Measurements from ENCODE around the gene BATF. TPM values are rescaled to one million over a fixed set of nuclear protein-coding genes. Genes with fewer than 3 reads are reported as not detected.

BATF gene
- total RNA-seq, 4 donors from 2014 or later: 0.28 to 6.4 (median 1.3) TPM; not detected in 1

GRCh38 chr14:75578786-75579337 is 56.6 kb downstream of the BATF start:
- Histone ChIP-seq H3K27me3 (no peaks in the 10 kb centered on the region), H3K36me3 (no peaks in the 10 kb centered on the region), H3K4me1 (peaks cover 0 to 10% of the 10 kb centered on the region in 2 donors), H3K4me3 (peak overlapping the region; percentile 51 to 57), H3K9me3 (no peaks in the 10 kb centered on the region), H3K27ac (peak overlapping the region; percentile 81)
- TF ChIP-seq CTCF (IDR thresholded peaks at IDR 0.05): peak in 2 of 4 experiments; percentile 20 to 30
- no peak for TF ChIP-seq POLR2A (IDR thresholded peaks at IDR 0.05)
- DNase-seq: peak in 1 of 2 donors; percentile 20
- intact Hi-C loops (cut with DNase I; ENCODE audit: low total_unique reads): loop anchor here (5.0 kb wide), 1 partner anchor 73 kb away; no protein-coding TSS in a partner anchor

DNA sequence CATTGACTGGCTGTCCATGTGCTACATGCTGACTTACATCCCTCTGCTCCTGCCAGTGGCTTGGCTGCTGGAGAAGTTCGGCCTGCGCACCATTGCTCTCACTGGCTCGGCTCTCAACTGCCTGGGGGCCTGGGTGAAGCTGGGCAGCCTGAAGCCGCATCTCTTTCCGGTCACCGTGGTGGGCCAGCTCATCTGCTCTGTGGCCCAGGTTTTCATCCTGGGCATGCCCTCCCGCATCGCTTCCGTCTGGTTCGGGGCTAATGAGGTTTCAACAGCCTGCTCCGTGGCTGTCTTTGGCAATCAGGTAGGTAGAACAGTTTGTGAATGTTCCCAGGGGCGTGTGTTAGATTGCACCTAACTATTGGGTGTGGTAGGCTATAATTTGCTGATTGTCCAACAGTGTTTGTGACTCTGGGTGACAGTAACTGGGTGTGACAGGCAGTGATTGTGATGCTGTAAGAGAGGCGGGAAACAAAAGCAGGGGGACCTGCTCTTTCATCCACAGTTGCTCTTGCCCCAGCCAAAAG is 57.1 kb downstream of the BATF start:
- Histone ChIP-seq H3K4me1 (peaks cover 0 to 10% of the 10 kb centered on the region in 2 donors), H3K36me3 (no peaks in the 10 kb centered on the region), H3K27ac (peak overlapping the region; percentile 81), H3K9me3 (no peaks in the 10 kb centered on the region), H3K4me3 (peak overlapping the region; percentile 51 to 57), H3K27me3 (no peaks in the 10 kb centered on the region)
- TF ChIP-seq CTCF (IDR thresholded peaks at IDR 0.05) (no peak), POLR2A (IDR thresholded peaks at IDR 0.05) (no peak)
- intact Hi-C loops (cut with DNase I; ENCODE audit: low total_unique reads): loop anchor here (5.0 kb wide), 1 partner anchor 73 kb away; no protein-coding TSS in a partner anchor
- DNase-seq: no peak

DNA sequence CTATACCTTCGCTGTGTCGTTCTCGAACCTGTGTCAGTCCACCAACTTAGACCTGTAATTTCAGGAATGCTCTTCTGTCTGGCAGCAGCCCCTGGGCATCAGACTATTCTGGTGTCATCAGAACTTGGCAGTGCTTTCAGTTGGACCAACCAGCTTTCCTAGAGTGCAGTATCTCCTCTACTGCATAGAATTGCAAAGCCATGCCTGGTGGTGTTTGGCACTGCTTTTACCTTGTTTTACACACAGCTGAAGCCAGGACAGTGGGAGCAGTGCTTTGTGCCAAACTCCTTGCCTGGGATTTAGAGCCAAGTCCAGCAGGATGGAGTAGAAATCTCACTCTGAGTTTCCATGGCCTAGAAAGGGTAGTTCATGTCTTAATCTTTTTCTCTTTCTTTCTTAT is 57.6 kb downstream of the BATF start:
- TF ChIP-seq POLR2A (IDR thresholded peaks at IDR 0.05) (no peak), CTCF (IDR thresholded peaks at IDR 0.05) (no peak)
- intact Hi-C loops (cut with DNase I; ENCODE audit: low total_unique reads): loop anchor here (5.0 kb wide), 1 partner anchor 72 kb away; no protein-coding TSS in a partner anchor
- no peak overlapping the region for H3K27ac ChIP-seq
- H3K27me3 ChIP-seq: no peaks in the 10 kb centered on the region
- H3K4me3 ChIP-seq: peak overlapping the region in 1 of 2 donors; percentile 57
- DNase-seq: no peak
- no peaks in the 10 kb centered on the region for H3K9me3 ChIP-seq
- H3K4me1 ChIP-seq: peaks cover 0 to 10% of the 10 kb centered on the region in 2 donors
- no peaks in the 10 kb centered on the region for H3K36me3 ChIP-seq

DNA sequence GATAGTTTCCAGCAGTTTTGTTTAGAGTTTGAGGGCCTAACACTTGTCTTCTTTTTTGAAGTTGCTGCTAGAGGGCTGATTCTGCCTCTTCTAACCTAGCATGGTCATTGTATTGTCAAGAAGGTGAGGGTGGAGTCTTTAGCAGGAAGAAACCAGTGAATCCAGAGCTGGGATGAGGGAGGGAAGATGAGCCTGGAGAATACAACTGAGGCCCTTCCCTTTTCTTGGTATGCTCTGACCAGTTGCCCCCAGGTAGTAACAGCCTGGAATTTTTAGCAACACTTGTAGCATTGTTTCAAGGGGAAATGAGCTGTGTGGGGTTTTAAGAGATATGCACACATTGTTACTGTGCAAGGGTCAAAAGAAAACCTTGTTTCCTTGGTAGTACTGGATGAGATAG is 65.1 kb downstream of the BATF start:
- Histone ChIP-seq H3K36me3 (no peaks in the 10 kb centered on the region), H3K27me3 (no peaks in the 10 kb centered on the region), H3K27ac (no peak overlapping the region), H3K9me3 (no peaks in the 10 kb centered on the region), H3K4me3 (no peak overlapping the region), H3K4me1 (no peaks in the 10 kb centered on the region)
- intact Hi-C loops (cut with DNase I; ENCODE audit: low total_unique reads): no loop called here
- TF ChIP-seq POLR2A (IDR thresholded peaks at IDR 0.05) (no peak), CTCF (IDR thresholded peaks at IDR 0.05) (no peak)
- no peak for DNase-seq

DNA sequence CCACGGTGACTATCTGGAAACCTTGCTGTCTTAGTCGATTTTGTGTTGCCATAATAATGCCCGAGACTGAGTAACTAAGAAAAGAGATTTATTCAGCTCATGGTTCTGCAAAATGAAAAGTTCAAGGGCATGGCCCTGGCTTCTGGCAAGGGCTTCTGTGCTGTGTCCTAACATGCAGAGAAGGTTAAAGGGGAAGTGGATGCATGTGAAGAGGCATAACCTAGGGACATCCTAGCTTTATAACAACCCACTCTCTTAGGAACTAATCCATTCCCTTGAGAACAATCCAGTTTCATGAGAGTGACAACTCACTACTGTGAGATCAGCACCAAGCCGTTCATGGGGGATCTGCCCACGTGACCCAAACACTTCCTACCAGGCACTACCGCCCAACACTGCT is 67.7 kb downstream of the BATF start:
- no peak for DNase-seq
- Histone ChIP-seq H3K4me3 (no peak overlapping the region), H3K27ac (no peak overlapping the region), H3K4me1 (no peaks in the 10 kb centered on the region), H3K27me3 (no peaks in the 10 kb centered on the region), H3K9me3 (no peaks in the 10 kb centered on the region), H3K36me3 (no peaks in the 10 kb centered on the region)
- intact Hi-C loops (cut with DNase I; ENCODE audit: low total_unique reads): no loop called here
- no peak for TF ChIP-seq POLR2A (IDR thresholded peaks at IDR 0.05)
- no peak for TF ChIP-seq CTCF (IDR thresholded peaks at IDR 0.05)

Measured in uterus (tissue), 4 donors.